GM21529 (cell line): ENCODE data around the gene OR8G5.

Experiments
- ATAC-seq: cut with Tn5 transposase; IDR thresholded peaks from one replicate; pipeline ENCODE4 v1.9.1; 2021; ENCODE audit not compliant: unreplicated experiment

OR8G5 gene

DNA sequence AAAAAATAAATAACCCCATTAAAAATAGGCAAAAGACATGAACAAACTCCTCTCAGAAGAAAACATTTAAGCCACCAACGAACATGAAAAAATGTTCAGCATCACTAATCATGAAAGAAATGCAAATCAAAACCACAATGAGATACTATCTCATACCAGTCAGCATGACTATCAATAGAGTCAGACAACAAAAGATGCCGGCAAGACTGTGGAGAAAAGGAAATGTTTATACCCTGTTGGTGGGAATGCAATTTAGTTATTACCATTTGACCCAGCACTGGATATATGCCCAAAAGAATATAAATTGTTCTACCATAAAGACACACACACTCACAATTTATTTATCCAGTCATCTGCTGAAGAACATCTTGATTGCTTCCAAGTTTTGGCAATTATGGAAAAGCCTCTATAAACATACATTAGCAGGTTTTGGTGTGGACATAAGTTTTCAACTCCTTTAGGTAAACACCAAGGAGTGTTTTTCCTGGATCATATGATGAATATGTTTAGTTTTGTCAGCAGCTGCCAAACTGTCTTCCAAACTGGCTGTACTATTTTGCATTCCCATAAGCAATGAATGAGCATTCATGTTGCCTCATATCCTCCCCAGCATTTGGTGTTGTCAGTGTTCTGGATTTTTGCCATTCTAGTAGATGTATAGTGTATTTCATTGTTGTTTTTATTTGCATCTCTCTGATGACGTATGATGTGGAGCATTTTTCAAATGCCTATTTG lies 29.6 kb downstream of the OR8G5 start:
- no peak for ATAC-seq

DNA sequence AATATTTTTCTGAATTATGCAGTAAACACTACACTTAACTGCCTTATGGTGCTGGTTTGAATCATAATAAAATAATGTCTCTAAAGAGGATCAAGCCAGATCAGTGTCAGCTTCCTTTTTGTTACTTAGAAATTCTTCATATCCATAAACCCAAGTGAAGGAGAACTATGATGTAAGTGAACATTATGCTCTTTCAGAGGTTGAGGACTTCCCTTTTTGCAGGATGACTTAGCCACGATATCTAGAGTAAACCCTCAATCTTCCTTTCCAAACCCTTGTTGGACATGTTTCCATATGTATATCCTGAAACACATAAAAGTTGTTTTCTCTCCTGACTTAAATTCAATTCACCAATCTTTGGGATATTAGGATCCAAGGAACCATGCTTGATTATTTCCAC lies 38.5 kb downstream of the OR8G5 start:
- no peak for ATAC-seq

DNA sequence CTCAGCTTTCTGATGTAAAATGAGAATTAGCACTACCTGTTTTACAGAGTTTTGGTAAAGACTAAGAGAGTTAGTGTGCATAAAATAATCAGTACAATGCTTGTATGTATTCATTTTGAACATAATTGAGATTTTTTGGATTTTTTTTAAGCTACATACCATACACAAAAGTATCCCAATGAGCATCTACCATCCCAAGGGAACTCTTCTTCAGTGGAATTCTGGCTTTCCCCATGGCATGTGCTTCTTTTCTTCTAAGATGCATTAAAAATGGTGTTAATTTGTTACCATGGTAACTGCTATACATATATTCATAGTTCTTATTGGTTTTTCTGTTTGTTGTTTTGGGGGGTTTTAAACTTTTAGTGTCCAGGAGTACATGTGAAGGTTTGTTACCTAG lies 39.8 kb downstream of the OR8G5 start:
- no peak for ATAC-seq

DNA sequence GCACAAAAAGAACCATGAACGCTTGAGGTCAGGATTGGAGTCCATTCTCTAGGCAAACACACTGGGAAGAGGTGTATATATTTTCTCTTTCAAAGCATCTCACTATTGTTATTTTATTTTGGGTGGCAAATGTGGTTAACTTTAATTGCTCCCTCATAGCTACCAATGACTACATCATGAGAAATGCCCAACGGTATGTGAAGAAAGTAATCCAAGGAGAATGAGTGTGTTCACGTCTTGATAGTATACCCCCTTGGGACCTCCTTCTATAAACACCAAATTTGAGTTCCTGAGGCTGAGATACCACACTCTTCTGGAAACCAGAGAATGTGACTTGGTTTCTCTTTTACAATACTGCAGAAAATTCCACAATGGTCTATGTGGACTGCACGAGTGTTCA lies 41.7 kb downstream of the OR8G5 start:
- ATAC-seq = no peak

DNA sequence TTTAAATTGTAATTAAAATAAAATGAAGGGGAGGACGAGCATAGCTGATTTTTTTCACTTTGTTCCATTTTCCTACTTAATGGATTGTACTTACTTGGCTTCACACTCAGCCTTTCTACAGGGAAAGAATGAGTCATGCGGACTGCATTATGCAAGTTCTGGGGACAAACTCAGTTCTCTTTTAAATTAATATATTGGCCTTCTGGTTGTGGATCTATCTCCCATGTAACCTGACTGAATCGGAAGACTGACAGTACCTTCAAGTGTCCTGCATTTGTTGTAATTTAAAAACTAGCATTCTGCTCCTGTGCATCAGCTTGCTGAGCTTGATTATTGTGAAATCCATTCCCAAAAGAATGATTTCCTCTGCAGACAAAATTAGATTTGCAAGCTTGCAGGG lies 45.4 kb downstream of the OR8G5 start:
- ATAC-seq = no peak

DNA sequence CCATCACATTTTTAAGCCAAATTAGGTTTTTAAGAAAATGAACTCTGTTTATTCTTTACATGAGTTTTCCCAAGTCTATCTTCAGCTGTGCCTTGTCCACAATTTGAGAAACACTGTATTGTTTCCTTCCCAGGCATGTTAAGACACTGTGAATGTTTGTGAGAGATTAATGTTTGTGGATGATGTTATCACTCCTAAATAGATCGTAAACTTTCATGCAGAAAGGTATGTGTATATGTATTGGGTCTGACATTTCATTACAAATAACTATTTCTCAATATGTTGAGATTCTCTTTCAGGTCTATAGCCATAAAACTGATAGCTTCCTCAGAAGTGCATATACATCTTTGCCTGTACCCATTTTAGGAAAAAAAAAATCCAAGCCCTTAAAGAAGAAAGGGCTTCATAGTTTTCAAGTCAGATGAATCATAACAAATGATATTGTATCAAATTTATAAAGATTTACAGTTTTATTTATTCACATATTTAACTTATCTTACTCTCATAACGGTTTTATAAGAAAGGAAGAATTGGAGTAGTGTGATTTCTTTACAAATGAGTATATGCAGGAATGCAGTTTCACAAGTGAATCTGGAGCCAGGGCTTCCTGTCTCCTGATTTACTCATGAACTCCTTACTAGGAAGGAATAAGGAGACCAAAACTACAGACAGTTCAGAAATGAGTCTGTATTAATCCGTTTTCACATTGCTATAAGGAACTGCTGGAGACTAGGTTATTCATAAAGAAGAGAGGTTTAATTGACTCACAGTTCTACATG lies 46.4 kb downstream of the OR8G5 start:
- no peak for ATAC-seq

DNA sequence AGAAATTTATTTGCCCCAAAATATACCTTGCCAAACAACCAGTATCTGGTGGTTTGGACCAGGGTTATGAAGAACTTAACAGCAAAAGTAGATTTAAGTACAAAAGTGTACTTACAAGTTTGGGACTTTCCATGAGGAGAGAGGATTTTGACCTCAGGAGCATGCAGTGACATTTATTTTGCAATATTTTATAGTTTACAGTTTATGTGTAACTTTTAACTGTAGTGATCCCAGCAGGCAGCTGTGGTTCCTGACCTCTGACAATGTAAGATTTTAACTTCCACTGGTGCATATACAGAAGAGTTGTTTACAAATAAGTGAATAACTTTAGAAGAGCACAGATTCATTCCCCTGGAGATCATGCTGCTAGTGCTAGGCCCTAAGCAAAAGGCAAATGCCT lies 50.9 kb downstream of the OR8G5 start:
- ATAC-seq = no peak

DNA sequence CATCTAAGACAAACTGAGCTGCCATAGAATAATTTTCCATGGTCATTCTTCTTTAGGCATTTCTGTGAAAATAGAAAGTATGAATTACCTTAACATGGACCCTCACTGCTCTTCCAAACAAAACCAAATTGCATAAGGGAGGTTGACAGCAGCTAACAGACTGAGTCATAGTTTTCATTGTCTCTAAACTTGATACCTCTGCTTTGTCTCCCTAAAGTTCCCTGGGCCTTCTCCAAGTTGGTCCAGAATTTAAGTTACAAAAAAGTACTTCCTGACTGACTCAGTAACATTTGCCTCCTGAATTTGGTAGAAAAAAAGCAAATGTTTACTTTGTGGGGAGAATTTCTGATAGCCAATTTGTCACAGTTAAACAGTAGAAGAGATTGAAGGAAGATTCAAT lies 54.5 kb downstream of the OR8G5 start:
- no peak for ATAC-seq

DNA sequence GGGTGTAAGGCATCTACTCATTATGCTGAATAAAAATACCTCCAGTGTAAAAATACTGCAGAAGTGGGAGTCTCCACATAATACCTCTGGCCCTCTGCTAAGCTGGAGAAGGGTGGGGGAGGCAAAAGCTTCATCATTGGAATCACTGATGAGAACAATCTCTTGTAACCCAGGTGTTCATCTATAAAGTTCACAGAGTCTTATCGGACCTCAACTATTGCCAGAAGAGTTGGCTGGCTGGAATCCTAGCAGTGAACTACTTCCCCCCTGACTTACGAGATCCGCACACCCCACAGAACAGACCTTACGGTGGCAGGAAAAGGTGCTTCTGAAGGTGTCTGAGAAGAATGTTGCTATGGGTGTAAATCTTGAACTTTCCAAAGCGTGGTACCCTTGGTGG lies 55.1 kb downstream of the OR8G5 start:
- ATAC-seq = no peak

DNA sequence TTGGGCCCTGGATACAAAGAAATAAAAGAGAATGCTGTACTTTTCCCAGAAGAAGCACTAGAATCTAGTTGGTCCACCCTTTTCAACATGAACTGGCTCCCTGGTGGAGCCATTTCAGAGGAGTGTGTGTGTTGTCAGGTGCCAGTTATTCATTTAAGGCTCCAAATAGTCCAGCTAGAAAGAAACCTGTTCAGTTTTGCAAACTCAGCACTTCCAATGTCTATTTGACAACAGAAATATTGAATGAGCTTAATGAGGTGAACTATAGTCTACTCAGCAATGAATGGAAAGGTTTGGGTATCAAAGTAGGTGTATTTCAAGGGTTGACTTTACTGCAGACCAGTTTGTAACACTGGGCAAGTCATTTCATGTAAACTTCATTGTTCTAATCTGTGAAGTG lies 55.5 kb downstream of the OR8G5 start:
- no peak for ATAC-seq

DNA sequence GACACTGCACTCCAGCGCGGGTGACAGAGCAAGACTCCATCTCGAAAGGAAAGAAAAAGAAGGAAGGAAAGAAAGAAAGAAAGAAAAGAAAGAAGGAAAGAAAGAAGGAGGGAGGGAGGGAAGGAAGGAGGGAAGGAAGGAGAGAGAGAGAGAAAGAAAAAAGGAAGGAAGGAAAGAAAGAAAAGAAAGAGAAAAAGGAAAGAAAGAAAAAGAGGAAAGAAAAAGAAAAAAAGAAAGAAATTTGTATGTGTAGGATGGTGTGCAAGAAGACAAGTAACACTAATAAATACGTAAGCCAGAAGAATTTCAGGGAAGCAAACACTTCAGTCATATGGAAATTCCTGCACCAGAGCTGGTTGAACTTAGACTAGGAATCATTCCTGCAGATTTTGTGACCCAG lies 57.0 kb downstream of the OR8G5 start:
- ATAC-seq = no peak

DNA sequence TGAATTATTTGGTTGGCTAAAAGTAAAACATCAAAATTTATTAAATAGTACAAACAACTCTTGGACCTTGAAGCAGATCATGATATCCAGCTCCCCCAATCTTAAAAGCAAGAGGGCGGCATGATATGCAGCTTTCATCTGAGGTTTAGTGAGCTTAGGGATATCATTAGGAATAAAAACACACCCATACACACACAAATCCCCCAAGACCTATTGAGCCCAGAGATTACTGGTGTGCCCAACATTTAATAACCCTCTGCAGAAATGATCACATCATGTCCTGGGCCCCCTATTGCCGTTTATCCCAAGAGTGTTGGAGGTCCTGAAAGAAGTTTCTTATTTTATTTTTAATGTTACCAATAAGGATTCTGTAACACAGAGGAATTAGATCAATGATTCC lies 57.7 kb downstream of the OR8G5 start, which contains the start of gene OR8D1:
Gene OR8D1, minus strand, starts transcription at position 101 of the 400 bp plus-strand sequence. CDS start 3,183 bp downstream, outside the sequence.
- no peak for ATAC-seq

DNA sequence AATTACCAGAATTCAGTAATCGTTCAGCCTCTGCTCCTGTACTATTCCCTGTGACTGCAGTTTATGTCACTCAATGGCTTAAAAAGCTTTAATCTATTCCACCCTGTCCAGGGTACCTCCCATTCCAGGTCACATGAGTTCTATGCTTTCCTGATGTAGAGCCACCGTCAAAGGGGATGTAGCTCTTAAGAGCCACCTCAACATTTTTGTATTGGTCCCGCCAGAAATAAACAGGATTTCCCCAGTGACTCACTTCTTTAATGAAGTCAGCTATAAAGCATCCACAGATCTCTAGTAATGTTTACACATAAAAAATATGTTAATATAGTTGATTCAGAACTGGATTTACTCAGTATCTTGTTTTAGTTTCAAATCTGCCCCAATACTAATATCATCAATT lies 58.9 kb downstream of the OR8G5 start:
- no peak for ATAC-seq
